ENCODE results near the gene LRRC4. TPM values are rescaled to one million over a fixed set of nuclear protein-coding genes. Genes with fewer than 3 reads are reported as not detected.

Gene LRRC4
- total RNA-seq (ENCODE audit: insufficient read depth, low replicate concordance) = 2.6 TPM

- DNase-seq (ENCODE audit: low spot score) = peak; percentile 50
Observed at GRCh38 chr7:128030654-128031611, at the start of gene LRRC4. Gene LRRC4, minus strand, starts transcription at chr7:128031437. Its CDS starts 797 bp downstream, at chr7:128030640.

- no peak for DNase-seq (ENCODE audit: low spot score)
Observed at GRCh38 chr7:128080169-128080568, 48.9 kb upstream of the LRRC4 start.

GRCh38 chr7:128078309-128078708, 47.1 kb upstream of the LRRC4 start:
- no peak for DNase-seq (ENCODE audit: low spot score)

- DNase-seq (ENCODE audit: low spot score) = peak; percentile 55
Observed at GRCh38 chr7:128076796-128077271, 45.6 kb upstream of the LRRC4 start.

GRCh38 chr7:128076196-128076795, 45.1 kb upstream of the LRRC4 start:
- DNase-seq (ENCODE audit: low spot score) = no peak

GRCh38 chr7:128075242-128076095, 44.2 kb upstream of the LRRC4 start:
- no peak for DNase-seq (ENCODE audit: low spot score)

GRCh38 chr7:128074736-128075135, 43.5 kb upstream of the LRRC4 start:
- DNase-seq (ENCODE audit: low spot score) = no peak

GRCh38 chr7:128074336-128074735, 43.1 kb upstream of the LRRC4 start:
- no peak for DNase-seq (ENCODE audit: low spot score)

GRCh38 chr7:128073671-128074310, 42.6 kb upstream of the LRRC4 start:
- no peak for DNase-seq (ENCODE audit: low spot score)

- no peak for DNase-seq (ENCODE audit: low spot score)
Observed at GRCh38 chr7:128071801-128072200, 40.6 kb upstream of the LRRC4 start.

GRCh38 chr7:128071376-128071775, 40.1 kb upstream of the LRRC4 start:
- no peak for DNase-seq (ENCODE audit: low spot score)

GRCh38 chr7:128069373-128070364, 38.4 kb upstream of the LRRC4 start:
- DNase-seq (ENCODE audit: low spot score) = no peak

- DNase-seq (ENCODE audit: low spot score) = no peak
Observed at GRCh38 chr7:128068785-128069184, 37.5 kb upstream of the LRRC4 start.

- DNase-seq (ENCODE audit: low spot score) = no peak
Observed at GRCh38 chr7:128067983-128068382, 36.7 kb upstream of the LRRC4 start.

- no peak for DNase-seq (ENCODE audit: low spot score)
Observed at GRCh38 chr7:128066858-128067257, 35.6 kb upstream of the LRRC4 start.

- DNase-seq (ENCODE audit: low spot score) = no peak
Observed at GRCh38 chr7:128066395-128066794, 35.2 kb upstream of the LRRC4 start.

GRCh38 chr7:128065872-128066271, 34.6 kb upstream of the LRRC4 start:
- DNase-seq (ENCODE audit: low spot score) = no peak

- DNase-seq (ENCODE audit: low spot score) = no peak
Observed at GRCh38 chr7:128063088-128063487, 31.9 kb upstream of the LRRC4 start.

- DNase-seq (ENCODE audit: low spot score) = no peak
Observed at GRCh38 chr7:128060018-128060417, 28.8 kb upstream of the LRRC4 start.

All from umbilical cord (tissue), 2 donors.